GM23338 (cell line): Measurements from ENCODE around the gene APBA2. TPM values are rescaled to one million over a fixed set of nuclear protein-coding genes. Genes with fewer than 3 reads are reported as not detected.

Experiments
- ATAC-seq: fragments of 200-7000 bp; cut with Tn5 transposase; 3 replicates; pipeline ENCODE4 v1.9.1; 2020
- DNase-seq: peaks from one replicate; pipeline ENCODE4 v3.0.0-alpha.2; 2015; ENCODE audit warnings: low spot score
- H2AFZ ChIP-seq: fragments of 200-600 bp; sonication (generic); 2 replicates; pipeline ENCODE4 v1.8.0; 2016; ENCODE audit warnings: antibody characterized with exemption, mild to moderate bottlenecking, moderate library complexity
- H3F3A ChIP-seq: fragments of 200-600 bp; sonication (generic); replicated peaks from 2 replicates; pipeline ENCODE4 v1.8.0; 2017; ENCODE audit warnings: antibody characterized with exemption, mixed run types, low read depth
- H3K27ac ChIP-seq: fragments of 200-600 bp; sonication (generic); 2 replicates; pipeline ENCODE4 v1.6.1; 2016; ENCODE audit warnings: low read depth
- H3K27me3 ChIP-seq: fragments of 200-600 bp; sonication (generic); 2 replicates; pipeline ENCODE4 v1.8.0; 2016; ENCODE audit warnings: mild to moderate bottlenecking, mixed run types, moderate library complexity; ENCODE audit not compliant: insufficient read depth
- H3K36me3 ChIP-seq: fragments of 200-600 bp; sonication (generic); 2 replicates; pipeline ENCODE4 v1.8.0; 2016; ENCODE audit warnings: mild to moderate bottlenecking; ENCODE audit not compliant: insufficient read depth
- H3K4me1 ChIP-seq: fragments of 200-600 bp; sonication (generic); 2 replicates; pipeline ENCODE4 v1.8.0; 2016; ENCODE audit warnings: mild to moderate bottlenecking, moderate library complexity; ENCODE audit not compliant: insufficient read depth
- H3K4me2 ChIP-seq: fragments of 200-600 bp; sonication (generic); 2 replicates; pipeline ENCODE4 v1.7.1; 2017; ENCODE audit warnings: mixed run types
- H3K4me3 ChIP-seq: fragments of 200-600 bp; sonication (generic); 2 replicates; pipeline ENCODE4 v1.6.1; 2016; ENCODE audit warnings: mixed run types
- H3K79me2 ChIP-seq: fragments of 200-600 bp; sonication (generic); replicated peaks from 2 replicates; pipeline ENCODE4 v1.8.0; 2017; ENCODE audit warnings: mild to moderate bottlenecking; ENCODE audit not compliant: insufficient read depth
- H3K9me2 ChIP-seq: fragments of 200-600 bp; sonication (generic); 2 replicates; pipeline ENCODE4 v1.8.0; 2017; ENCODE audit not compliant: insufficient read depth
- H4K20me1 ChIP-seq: fragments of 200-600 bp; sonication (generic); replicated peaks from 2 replicates; pipeline ENCODE4 v1.8.0; 2017; ENCODE audit warnings: mild to moderate bottlenecking; ENCODE audit not compliant: insufficient read depth
- H3K27ac Mint-ChIP-seq: 2 replicates; pipeline ENCODE4 v1.8.0; 2020; ENCODE audit warnings: inconsistent platforms, mild to moderate bottlenecking, moderate library complexity, mixed read lengths
- H3K27me3 Mint-ChIP-seq: 3 replicates; pipeline ENCODE4 v1.8.0; 2022; ENCODE audit warnings: low read depth, mild to moderate bottlenecking, moderate library complexity, mixed read lengths, inconsistent platforms; ENCODE audit not compliant: insufficient read depth, poor library complexity
- H3K36me3 Mint-ChIP-seq: 3 replicates; pipeline ENCODE4 v1.8.0; 2021; ENCODE audit warnings: low read depth, mild to moderate bottlenecking, inconsistent platforms, moderate library complexity, mixed read lengths
- H3K4me1 Mint-ChIP-seq: 3 replicates; pipeline ENCODE4 v1.8.0; 2020; ENCODE audit warnings: mild to moderate bottlenecking, inconsistent platforms, mixed read lengths
- H3K4me3 Mint-ChIP-seq: 3 replicates; pipeline ENCODE4 v1.8.0; 2021; ENCODE audit warnings: moderate library complexity, mild to moderate bottlenecking, inconsistent platforms, mixed read lengths
- H3K9me3 Mint-ChIP-seq: 3 replicates; pipeline ENCODE4 v1.8.0; 2020; ENCODE audit warnings: moderate library complexity, mild to moderate bottlenecking, inconsistent platforms, mixed read lengths
- CREB1 ChIP-seq: fragments of 250-450 bp; sonication (Bioruptor Pico); IDR thresholded peaks from 2 replicates; pipeline ENCODE4 v1.5.0; 2020; ENCODE audit warnings: low read depth, mild to moderate bottlenecking, moderate library complexity
- CTCF ChIP-seq, 2 experiments: fragments of 200-600 bp in 1 of 2; sonication (generic) in 1 of 2; conservative IDR thresholded peaks; 2 replicates each; pipeline versions ENCODE4 v1.5.1 to v1.6.1; 2016 to 2017; ENCODE audit warnings: antibody characterized with exemption in 2 of 2, low read depth in 2 of 2, mild to moderate bottlenecking in 2 of 2, moderate library complexity in 1 of 2
- ETS1 ChIP-seq: IDR thresholded peaks from 2 replicates; pipeline ENCODE4 v1.6.1; 2016; ENCODE audit warnings: antibody characterized with exemption
- EZH2 ChIP-seq: fragments of 200-600 bp; sonication (generic); IDR thresholded peaks from one replicate; pipeline ENCODE4 v1.8.0; 2017; ENCODE audit warnings: antibody characterized with exemption, mild to moderate bottlenecking, low read depth; ENCODE audit not compliant: unreplicated experiment
- EZH2phosphoT487 ChIP-seq: fragments of 200-600 bp; sonication (generic); IDR thresholded peaks from one replicate; pipeline ENCODE4 v1.8.1; 2018; ENCODE audit warnings: antibody characterized with exemption; ENCODE audit not compliant: unreplicated experiment
- NANOG ChIP-seq: IDR thresholded peaks from 2 replicates; pipeline ENCODE4 v1.6.1; 2016; ENCODE audit warnings: antibody characterized with exemption, borderline replicate concordance
- ZNF114 ChIP-seq: fragments of 250-450 bp; sonication (Bioruptor Pico); IDR thresholded peaks from 2 replicates; pipeline ENCODE4 v1.5.0; 2020; ENCODE audit warnings: mild to moderate bottlenecking, moderate library complexity
- ZNF331 ChIP-seq: fragments of 250-450 bp; sonication (Bioruptor Pico); IDR thresholded peaks from 2 replicates; pipeline ENCODE4 v1.5.0; 2020; ENCODE audit warnings: low read depth, mild to moderate bottlenecking, moderate library complexity
- ZNF462 ChIP-seq: fragments of 250-450 bp; sonication (Bioruptor Pico); IDR thresholded peaks from 2 replicates; pipeline ENCODE4 v1.5.0; 2020; ENCODE audit warnings: mild to moderate bottlenecking, moderate library complexity
- polyA plus RNA-seq: library from polyadenylated mRNA; unstranded; fragments of >200 nt; fragmentation: Nextera tagmentation; extraction: Ambion mirVana; gene quantifications from 2 replicates; pipeline ENCODE4 v1.2.1, GENCODE V29; 2016
- total RNA-seq: library from RNA; depleted of rRNA; stranded (reverse); fragments of >200 nt; shearing (Covaris generic); gene quantifications from 2 replicates; pipeline ENCODE4 v1.2.3, GENCODE V29; 2014
- TF ChIP-seq, protein P1 (sequence below): IDR thresholded peaks from one replicate; pipeline ENCODE4 v1.6.1; 2018; ENCODE audit warnings: antibody characterized with exemption; ENCODE audit not compliant: unreplicated experiment

Gene APBA2
- total and polyA plus RNA-seq, 2 experiments from 2014 or later, result 5.9 to 24.7 TPM

DNA sequence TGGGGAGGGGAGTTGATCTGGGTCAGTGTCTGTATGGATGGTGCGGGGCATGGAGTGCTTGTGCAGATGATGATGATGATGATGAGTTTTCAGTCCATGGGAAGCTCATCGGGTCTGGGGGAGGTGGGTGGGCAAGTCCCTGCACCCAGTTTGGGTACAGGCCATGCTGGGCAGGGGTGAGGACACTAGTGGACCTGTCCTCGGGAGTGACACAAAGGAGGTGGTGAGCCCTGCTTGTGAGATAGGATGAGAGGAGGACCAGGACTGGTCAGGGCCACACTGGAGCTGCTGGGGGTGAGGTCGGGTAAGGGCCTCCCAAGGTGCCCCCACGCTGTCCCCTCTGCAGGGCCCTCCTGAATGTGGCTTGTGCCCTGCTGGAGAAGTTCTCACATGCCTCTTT, 177.9 kb downstream of the APBA2 start:
- TF ChIP-seq CTCF (conservative IDR thresholded peaks at IDR 0.05; ENCODE audit: low read depth in 2 of 2) (no peak), EZH2phosphoT487 (no peak), ZNF462 (CRISPR knock-in tag) (no peak), EZH2 (no peak), CREB1 (no peak), NANOG (no peak), ZNF331 (CRISPR knock-in tag) (no peak), ZNF114 (CRISPR knock-in tag) (no peak), ETS1 (no peak)
- TF ChIP-seq, protein P1, sequence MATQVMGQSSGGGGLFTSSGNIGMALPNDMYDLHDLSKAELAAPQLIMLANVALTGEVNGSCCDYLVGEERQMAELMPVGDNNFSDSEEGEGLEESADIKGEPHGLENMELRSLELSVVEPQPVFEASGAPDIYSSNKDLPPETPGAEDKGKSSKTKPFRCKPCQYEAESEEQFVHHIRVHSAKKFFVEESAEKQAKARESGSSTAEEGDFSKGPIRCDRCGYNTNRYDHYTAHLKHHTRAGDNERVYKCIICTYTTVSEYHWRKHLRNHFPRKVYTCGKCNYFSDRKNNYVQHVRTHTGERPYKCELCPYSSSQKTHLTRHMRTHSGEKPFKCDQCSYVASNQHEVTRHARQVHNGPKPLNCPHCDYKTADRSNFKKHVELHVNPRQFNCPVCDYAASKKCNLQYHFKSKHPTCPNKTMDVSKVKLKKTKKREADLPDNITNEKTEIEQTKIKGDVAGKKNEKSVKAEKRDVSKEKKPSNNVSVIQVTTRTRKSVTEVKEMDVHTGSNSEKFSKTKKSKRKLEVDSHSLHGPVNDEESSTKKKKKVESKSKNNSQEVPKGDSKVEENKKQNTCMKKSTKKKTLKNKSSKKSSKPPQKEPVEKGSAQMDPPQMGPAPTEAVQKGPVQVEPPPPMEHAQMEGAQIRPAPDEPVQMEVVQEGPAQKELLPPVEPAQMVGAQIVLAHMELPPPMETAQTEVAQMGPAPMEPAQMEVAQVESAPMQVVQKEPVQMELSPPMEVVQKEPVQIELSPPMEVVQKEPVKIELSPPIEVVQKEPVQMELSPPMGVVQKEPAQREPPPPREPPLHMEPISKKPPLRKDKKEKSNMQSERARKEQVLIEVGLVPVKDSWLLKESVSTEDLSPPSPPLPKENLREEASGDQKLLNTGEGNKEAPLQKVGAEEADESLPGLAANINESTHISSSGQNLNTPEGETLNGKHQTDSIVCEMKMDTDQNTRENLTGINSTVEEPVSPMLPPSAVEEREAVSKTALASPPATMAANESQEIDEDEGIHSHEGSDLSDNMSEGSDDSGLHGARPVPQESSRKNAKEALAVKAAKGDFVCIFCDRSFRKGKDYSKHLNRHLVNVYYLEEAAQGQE, result no peak
- H3K9me2 ChIP-seq, result no peaks in the 10 kb centered on the region; the same call in 1 of the 2 replicates
- H4K20me1 ChIP-seq, result no peaks in the 10 kb centered on the region
- no peaks in the 10 kb centered on the region for H3K79me2 ChIP-seq
- no peak overlapping the region for H3K4me2 ChIP-seq
- H3K27me3 Mint-ChIP-seq, result peaks cover 7% of the 10 kb centered on the region
- H3K4me3 ChIP-seq, result no peak overlapping the region
- H3K4me1 ChIP-seq, result no peaks in the 10 kb centered on the region; the same call in 1 of the 2 replicates
- H3F3A ChIP-seq, result no peaks in the 10 kb centered on the region
- no peak for ATAC-seq
- peaks cover 10% of the 10 kb centered on the region for H3K36me3 Mint-ChIP-seq
- no peak overlapping the region for H3K27ac ChIP-seq
- H3K4me1 Mint-ChIP-seq, result peaks cover 15% of the 10 kb centered on the region
- no peak overlapping the region for H2AFZ ChIP-seq
- H3K9me3 Mint-ChIP-seq, result peaks cover 5% of the 10 kb centered on the region
- H3K4me3 Mint-ChIP-seq, result no peak overlapping the region
- no peaks in the 10 kb centered on the region for H3K27me3 ChIP-seq
- no peaks in the 10 kb centered on the region for H3K36me3 ChIP-seq
- DNase-seq, result no peak
- H3K27ac Mint-ChIP-seq, result no peak overlapping the region
